Measurements from ENCODE around the gene CLK3.
A peak's percentile ranks its signal among the peaks of the same experiment; 100 is the strongest.

CLK3 gene

DNA sequence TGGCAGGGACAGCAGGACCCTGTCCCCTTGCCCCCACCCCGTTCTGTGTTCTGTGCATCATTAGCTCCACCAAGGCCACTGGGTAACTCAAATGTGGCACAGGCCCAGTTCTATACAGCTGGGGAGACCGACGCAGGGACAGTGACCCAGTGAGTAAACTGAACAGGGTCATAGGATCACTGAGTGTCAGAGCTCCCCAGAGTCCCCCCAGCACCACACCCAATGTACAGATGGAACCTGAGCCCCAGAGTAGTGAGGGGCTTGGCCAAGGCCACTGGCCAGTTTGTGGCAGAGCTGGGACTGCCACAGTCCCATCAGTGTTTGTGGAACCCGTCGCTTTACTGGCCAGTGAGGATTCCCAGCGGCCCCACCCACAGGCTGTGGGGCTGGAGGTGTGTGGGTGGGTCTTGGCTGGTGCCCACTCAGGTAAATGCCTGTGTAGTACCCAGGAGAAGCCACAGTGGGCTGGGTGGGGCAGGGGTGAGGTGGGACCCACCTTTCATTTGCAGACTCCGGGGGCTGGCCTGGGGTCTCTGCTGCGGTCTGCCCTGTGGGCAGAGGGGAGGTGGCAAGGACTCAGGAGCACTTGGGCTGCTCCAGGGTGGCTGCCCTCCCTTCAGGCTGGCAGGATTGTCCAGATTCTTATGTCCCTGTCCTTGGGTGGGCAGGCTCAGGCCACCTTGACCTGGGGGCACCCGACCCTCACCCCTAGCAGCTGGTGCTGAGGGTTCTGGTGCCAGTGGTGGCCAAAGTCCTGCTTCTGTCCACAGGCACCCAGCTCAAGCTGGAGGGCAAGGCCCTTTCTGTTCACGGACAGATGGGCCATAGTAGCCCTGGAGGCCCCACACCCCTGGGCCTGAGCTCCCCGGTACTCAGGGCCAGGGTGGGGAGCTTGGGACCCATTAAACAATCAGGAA is 11.6 kb upstream of the CLK3 start:
- DNase-seq, result no peak

DNA sequence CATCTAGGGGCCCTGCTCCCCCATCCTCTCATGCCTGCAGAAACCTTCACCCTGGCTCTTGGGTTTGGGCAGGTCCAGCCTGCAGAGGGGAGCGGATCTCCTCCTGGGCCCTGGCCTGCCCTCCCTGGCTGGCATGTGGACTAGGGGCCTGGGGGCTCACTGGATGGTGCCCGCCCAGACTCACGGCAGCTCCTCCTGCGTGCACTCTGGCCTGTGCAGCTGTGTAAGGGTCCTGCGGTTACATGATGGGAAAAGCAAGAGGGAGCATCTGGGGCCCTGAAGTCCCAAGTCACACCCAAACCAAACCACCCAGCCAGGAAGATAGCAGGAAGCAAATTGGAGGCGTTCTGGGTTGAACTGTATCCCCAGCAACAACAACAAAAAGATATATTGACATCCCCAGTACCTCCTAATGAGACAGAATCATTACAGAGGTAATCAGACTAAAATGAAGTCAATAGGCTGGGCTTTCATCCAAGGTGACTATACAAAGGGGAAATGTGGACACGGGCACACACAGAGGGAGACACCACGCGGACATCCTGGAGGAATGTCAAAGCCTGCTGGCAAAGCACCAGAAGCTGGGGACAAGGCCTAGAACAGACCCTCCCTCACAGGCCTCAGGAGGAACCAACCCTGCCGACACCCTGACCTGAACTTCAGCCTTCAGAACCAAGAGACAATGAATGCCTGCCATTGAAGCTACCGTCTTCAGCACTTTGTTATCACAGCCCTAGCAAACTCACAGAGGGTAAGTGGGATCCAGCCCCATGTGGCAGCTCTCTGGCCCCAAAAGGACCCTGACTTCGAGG is 10.4 kb upstream of the CLK3 start:
- DNase-seq, result no peak

DNA sequence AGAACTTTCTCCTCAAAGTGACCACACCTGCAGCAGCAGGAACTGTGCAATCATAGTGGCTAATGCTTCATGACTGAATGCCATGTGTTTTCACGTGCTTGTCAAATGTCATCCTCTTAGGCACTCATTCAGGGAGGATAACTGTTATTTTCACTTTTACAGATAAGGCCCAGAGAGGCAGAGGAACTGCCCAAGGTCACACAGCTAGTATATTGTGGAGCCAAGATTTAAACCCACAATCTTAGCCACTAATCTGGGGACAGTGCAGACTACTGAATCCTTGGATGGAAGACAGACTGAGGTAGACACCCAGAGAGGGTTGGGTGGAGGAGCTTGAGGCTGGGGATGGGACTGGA is 9.9 kb upstream of the CLK3 start:
- no peak for DNase-seq

DNA sequence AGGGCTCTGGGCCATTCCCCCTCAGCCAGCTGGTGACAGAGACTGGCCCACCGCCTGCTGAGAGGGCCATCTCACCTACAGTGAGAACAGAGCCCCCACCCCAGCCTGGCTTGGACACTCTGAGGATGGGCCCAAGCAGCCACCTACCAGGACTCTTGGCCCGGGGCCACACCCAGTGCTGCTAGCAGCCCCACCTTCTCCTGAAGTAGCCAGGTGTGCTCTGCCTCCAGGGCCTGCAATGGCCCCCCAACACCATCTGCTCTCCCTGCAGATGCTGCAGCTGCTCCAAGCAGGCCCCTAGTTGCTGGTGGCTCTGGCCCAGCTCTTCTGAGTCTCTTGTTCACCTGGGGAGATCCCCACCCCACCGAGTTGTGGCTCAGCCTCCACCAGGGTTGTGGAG is 6.8 kb upstream of the CLK3 start:
- DNase-seq, result no peak

DNA sequence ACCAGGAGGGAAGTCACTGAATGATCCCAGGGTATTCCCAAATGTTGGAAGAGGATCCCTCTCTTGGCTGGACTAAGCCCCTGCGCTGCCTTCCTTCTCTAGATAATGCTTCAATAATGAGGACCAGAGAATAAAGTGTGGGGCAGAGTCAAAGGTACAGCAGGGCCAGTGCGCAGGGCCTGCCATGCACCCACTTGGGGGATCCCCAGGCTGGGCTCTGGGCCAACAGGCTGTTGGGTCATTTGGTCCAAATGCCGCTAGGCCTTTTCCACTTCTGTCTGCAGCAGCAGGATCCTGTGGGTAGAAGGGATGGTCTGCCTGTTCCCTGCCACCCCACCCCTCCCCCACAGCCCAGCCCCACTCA is 5.7 kb upstream of the CLK3 start:
- DNase-seq, result no peak

DNA sequence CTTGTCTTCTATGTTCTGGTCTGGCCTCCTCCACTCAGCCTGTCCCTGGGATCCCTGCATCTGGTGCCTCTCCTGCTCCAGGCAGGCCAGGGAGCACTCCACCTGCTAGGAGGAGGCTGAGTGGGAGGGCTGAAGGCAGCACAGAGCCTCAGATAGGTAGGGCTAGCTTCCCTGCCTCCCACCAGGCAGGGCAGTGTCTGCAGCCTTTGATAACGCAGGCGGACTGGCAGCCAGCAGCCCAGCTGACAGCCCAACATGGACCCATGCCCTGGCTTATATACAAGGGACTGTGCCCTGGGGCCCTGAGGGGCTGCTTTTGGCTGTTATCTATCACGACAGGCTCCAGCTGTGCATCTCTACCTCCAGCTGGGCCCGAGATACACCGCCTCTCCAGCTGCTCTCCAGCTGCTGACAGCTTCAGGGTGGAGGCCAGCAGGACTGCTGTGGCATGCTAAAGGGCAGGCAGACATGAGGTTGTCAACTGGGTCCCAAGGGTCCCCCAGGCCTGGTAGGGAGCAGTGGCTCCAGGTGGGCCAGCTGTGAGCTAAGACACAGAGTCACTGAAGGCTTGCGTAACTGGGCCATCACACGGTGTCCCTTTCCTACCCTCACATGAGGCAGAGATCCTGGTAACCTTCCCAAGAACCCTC is 5.2 kb upstream of the CLK3 start:
- DNase-seq, result no peak

DNA sequence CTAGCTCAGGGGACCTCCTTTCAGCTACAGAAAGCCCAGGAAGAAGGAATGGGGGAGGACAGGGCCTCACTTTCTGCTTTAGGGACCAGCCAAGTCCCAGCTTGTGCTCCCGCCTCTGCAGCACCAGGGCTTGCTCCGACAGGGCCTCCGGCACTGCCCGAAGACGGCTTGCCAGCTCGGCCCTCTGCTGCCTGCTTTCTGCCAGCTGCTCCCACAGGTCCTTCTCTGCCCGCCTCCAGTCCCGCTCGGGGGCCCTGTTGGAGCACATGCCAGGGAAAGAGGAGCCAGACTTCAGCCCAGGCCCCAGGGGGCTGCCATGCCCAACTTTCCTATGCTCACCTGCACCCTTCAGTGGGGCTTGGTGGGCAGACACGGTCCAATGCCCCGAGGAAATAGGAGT is 4.3 kb upstream of the CLK3 start:
- DNase-seq, result no peak

DNA sequence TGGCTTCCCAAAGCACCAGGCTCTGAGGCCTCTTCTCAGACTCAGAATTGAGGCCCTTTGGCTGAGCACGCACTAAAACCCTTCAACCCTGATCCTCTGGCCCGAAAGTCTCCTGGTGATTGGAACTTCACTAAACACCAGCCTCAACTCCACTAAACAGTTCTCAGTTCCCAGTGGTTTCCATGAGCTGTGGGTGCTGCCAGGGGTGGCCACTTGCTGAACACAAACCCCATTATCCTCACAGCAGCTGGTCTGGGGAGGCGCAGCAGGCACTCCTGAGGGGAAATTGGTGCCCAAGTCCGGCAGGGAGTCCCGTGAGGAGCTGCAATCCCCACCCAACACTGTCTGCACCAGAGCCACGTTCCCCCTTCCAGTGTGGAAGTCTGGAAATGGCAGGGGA is 3.8 kb upstream of the CLK3 start:
- DNase-seq, result no peak

DNA sequence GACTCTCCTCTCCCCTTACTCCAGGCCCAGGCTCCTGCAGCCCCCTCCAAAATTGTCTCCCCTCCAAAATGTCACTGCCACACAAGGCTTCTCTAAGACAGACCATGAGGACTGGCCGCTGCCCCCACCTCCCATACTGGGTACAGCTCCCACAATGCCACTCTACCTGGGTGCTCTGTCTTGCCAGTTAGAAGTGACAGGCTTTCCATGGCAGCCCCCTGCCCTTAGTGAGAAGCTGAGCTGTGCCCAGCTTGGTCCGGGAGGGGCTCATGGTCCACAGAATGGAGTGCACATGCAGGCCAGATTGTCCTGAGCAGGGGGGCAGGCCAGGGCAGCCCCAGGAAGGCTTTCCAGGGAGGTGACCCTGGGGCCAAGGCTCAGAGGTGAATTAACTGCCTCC is 3.0 kb upstream of the CLK3 start:
- no peak for DNase-seq

DNA sequence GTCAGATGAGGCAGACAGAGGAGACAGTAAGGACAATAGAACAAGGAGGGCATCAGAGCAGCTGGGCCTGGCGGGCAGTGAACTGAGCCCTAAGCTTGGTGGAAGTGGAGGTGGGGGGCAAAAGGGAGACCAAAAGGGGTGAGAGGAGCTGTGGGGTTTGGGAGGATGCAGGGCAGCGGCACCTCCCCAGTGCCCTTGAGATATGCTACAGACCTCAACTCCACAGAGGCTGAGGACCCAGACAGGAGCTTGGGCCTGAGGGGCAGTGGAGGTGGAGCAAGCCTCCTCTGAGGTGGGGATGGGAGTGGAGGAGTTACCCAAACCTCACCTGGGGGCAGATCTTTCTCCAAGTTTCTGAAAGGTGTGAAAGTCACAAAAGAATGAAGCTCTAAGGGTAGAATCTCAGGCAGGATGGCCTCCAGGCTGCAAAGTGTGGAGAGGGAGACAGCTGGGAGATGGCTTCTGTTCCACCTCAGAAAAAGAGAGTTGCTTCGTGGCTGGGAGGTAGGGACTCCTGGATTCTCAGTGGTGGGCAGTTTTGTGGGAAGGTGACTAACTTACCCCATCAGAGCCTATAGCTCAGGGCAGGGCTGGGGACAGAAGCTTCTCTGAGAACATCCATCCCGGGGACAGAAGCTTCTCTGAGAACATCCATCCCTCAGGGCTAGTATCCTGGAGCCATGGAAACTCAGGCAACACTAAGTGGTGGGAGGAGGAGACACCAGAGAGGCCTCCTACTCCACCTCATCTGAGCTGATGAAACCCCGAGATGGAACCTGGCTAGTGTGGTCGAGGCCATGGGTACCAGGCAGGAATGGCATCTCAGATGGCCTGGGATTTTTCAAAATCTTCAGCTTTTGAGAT is 2.3 kb upstream of the CLK3 start:
- no peak for DNase-seq

DNA sequence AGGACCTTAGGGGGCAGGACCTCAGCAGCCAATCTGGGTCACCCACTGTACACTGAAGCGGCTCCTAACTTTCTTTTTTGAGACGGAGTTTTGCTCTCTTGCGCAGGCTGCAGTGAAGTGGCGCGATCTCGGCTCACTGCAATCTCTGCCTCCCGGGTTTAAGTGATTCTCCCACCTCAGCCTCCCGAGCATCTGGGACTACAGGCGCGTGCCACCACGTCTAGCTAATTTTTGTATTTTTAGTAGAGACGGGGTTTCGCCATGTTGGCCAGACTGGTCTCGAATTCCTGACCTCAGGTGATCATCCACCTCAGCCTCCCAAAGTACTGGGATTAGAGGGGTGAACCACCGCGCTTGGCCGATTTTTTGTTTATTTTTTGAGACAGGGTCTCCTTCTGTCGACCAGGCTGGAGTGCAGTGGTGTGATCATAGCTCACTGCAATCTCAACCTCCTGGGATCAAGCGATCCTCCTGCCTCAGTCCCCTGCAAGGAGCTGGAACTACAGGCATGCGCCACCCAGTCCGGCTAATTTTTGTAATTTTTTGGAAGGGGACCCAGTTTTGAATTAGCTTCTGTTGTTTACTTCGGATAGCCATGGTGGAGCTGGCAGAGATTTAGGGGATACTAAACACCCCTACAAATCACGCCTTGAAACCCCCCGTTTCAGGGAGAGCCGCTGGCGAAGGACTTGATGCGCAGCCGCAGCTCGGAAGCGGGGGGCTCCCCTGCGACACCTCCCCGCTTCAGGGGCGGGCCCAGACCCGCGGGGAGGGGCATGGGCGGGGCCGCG is 1.5 kb upstream of the CLK3 start:
- DNase-seq, result no peak

DNA sequence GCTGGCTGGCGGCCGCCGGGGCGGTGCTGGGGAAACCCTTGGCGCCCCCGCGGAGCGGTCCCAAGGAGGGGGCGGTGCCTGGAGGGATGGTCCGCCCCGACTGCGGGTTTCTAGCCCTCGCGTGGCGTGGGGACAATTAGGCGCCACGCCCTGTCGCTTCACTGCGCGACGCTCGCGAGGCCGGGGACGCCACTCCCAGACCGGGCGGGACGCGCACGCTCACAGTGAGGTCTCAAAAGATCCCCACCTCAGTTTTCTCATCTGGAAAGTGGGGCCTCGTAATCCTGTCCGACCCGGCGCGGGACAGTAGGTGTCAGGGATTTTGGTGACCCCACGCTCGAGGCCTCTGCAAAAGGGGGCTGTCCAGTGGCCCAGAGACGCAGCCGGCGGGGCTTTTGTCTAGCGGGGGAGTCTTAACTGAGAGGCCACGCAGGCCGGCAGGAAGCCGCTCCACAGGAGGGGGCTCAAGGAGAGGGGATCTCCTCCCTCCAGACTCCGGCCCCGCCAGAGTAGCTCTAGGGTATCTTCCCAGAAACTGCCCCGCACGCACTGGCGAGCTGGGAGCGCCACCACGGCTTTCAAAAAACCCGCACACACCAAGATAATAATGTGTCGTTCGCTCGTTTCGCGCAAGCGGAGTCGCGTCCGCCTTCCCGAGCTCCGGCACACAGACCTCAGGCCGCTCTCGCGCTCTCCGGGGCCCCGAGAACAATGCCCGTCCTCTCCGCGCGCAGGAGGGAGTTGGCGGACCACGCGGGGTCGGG is 710 bp upstream of the CLK3 start:
- peak; percentile 96 for DNase-seq

DNA sequence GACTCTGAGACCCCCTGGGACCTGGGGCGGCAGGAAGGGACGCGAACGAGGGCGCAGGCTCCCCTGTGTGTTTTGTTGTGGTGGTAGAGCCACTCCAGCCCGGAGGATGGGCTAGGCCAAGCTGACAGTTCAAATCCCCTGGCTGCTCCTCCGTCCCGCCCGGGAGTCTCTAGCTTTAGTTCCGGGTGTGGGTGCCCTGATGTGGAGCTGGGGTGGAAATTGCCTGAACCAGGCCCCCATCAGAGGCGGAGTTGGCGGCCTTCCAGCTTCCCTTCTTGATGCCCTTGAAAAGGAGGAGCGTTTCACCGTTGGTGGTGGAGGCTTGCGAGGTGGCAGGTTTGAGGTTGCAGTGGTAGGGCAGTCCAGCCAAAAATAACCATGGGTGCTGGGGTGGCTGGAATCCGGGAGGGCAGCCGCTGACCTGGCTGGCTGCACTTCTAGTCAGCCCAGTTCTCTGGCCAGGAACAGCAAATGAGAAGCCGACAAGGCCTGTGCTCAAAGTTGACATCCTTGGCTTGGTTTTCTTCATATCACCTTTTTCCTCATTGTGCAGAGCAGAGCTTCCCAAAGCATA is 817 bp downstream of the CLK3 start:
- DNase-seq, result peak; percentile 88

DNA sequence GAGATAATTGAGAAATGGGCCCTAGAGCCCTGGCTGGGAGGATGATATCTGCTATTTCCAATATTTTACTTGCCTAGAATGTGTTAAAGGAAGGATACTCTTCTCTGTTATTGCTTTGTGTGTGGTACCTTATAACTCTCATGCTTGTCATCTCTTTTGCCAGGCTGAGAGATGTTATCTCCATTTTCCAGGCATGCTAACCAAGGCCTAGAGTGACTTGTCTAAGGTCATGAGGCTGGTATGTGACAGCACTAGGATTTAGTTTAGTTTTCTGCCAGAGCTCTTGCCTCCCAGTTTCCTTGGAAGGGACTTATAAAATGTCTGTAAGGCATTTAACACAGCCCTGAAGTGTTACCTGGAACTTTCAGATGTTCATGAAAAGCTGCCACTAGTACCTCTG is 1.4 kb downstream of the CLK3 start:
- DNase-seq, result no peak

DNA sequence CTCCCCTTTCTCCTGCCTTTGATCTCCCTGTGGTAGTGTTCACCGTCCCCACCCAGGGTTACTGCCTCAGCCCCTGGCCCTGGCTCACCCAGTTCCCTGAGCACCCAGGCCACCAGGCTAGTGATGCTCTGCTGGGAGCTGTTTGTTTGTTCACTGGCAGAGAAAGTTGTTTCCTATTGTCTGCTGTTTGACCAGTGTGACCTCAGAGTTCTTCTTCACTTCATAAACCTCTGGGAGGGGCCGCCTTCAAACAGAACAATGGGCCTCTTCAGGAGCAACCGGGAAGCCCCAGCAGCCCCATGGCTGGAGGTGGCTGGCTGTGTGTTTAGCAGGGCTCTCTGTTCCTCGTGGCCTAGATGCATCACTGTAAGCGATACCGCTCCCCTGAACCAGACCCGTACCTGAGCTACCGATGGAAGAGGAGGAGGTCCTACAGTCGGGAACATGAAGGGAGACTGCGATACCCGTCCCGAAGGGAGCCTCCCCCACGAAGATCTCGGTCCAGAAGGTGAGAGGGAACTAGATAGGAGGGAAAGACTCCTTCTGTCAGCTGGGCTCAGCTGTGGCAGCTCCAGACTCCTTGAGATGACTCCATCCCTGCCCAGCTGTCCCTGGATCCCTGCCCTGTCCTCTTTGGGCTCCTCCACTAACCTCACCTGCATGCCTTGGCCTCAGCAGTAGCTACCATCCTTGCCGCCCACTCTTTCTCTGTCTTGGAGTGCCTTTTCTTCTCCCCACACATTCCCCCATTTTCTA is 3.4 kb downstream of the CLK3 start:
- no peak for DNase-seq

DNA sequence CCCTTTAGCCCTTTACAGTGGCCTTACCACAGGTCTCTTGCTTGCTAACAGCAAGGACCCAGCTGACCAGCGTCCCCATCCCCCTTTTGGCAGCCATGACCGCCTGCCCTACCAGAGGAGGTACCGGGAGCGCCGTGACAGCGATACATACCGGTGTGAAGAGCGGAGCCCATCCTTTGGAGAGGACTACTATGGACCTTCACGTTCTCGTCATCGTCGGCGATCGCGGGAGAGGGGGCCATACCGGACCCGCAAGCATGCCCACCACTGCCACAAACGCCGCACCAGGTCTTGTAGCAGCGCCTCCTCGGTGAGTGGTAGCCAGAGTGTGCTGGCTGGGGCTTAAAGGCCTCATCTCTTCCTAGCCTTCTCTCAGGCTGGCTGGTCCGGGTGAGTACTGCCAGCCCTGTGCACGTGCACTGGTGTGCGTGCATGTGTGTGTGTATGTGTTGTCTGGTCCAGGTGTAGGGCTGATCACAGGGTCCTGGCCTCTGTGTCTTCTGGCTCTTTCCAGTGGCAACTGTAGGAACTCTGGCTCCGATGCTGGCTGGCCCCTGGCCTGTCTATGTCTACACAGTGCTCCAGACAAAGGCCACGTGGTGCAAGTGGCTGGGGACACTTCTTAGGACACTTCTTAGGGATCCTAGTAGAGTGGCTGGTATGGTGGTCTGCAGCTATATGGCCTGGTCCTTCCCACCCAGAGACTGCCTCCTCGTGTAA is 4.4 kb downstream of the CLK3 start:
- DNase-seq, result no peak

DNA sequence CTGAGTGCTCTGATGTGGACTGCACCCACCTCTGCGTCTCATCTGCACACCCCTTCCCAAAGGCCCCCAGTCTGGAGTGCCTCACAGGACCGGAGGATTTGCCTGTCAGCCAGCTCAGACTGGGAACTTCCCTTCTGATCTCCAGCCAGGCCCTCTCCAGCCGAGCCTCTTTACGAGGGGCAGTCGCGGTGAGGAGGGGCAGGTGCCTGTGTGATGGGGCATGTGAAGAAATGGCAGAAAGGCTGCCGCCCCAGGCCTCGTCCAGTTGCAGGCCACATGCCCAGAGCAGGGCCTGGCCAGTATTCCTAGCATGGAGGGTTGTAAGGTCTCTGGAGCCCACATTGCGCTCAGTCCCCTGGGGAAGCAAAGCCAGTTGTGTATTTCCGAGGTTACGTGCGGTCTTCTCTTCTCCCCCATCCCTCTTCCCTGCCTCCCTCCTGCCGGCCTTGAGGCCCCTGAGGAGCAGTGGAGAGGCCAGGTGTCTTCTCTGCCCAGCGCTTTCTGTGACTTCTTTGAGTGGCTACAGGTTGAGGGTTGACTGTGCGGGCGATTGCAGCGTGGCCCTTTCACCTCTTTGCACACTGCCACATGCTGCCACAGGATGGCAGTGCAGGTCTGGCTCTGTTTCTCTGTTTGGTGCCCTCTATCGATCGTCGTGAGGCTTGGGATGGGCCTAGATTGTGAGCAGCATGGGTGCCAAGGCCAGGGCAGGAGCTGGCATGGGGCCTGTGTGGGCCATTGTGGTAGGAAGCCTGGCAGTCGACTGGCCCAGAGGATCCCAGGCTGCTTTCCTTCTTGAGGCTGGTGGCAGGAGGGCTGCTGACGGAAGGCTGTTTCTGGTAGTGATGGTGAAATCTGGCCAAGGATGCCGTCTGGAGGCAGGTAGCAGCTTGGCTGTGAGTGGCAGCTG is 5.3 kb downstream of the CLK3 start:
- DNase-seq, result peak; percentile 90

DNA sequence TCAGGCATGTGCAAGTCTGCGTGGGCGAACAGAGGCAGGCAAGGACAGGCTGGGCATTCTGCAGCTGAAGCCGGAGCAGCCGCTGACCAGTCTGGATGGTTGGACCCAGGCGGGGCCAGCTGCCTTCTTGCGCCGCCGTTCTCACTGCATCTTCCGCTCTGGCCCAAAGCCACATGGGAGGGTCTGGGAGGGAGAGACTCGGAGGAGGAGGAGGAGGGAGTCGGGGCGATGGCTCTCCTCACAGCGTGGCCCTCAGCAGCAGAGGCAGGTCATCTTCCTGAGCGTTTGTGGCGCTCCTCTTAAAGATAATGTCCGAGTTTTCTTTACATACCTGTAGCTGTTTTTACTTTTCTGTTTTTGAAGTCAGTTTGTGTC is 5.9 kb downstream of the CLK3 start:
- no peak for DNase-seq
